GM23338 (cell line): ENCODE results near the gene SLC35E2B. TPM values are rescaled to one million over a fixed set of nuclear protein-coding genes. Genes with fewer than 3 reads are reported as not detected.
A peak's percentile ranks its signal among the peaks of the same experiment; 100 is the strongest.
"Not testable (repeated sequence)": the region's sequence is repeated elsewhere in the genome, so short reads cannot be mapped to it uniquely, and the experiment has no call there.

Source experiments
- ATAC-seq: fragments of 200-7000 bp; cut with Tn5 transposase; 3 replicates; pipeline ENCODE4 v1.9.1; 2020
- DNase-seq: peaks from one replicate; pipeline ENCODE4 v3.0.0-alpha.2; 2015; ENCODE audit warnings: low spot score
- H2AFZ ChIP-seq: fragments of 200-600 bp; sonication (generic); 2 replicates; pipeline ENCODE4 v1.8.0; 2016; ENCODE audit warnings: antibody characterized with exemption, mild to moderate bottlenecking, moderate library complexity
- H3F3A ChIP-seq: fragments of 200-600 bp; sonication (generic); replicated peaks from 2 replicates; pipeline ENCODE4 v1.8.0; 2017; ENCODE audit warnings: antibody characterized with exemption, mixed run types, low read depth
- H3K27ac ChIP-seq: fragments of 200-600 bp; sonication (generic); 2 replicates; pipeline ENCODE4 v1.6.1; 2016; ENCODE audit warnings: low read depth
- H3K27me3 ChIP-seq: fragments of 200-600 bp; sonication (generic); 2 replicates; pipeline ENCODE4 v1.8.0; 2016; ENCODE audit warnings: mild to moderate bottlenecking, mixed run types, moderate library complexity; ENCODE audit not compliant: insufficient read depth
- H3K36me3 ChIP-seq: fragments of 200-600 bp; sonication (generic); 2 replicates; pipeline ENCODE4 v1.8.0; 2016; ENCODE audit warnings: mild to moderate bottlenecking; ENCODE audit not compliant: insufficient read depth
- H3K4me1 ChIP-seq: fragments of 200-600 bp; sonication (generic); 2 replicates; pipeline ENCODE4 v1.8.0; 2016; ENCODE audit warnings: mild to moderate bottlenecking, moderate library complexity; ENCODE audit not compliant: insufficient read depth
- H3K4me2 ChIP-seq: fragments of 200-600 bp; sonication (generic); 2 replicates; pipeline ENCODE4 v1.7.1; 2017; ENCODE audit warnings: mixed run types
- H3K4me3 ChIP-seq: fragments of 200-600 bp; sonication (generic); 2 replicates; pipeline ENCODE4 v1.6.1; 2016; ENCODE audit warnings: mixed run types
- H3K79me2 ChIP-seq: fragments of 200-600 bp; sonication (generic); replicated peaks from 2 replicates; pipeline ENCODE4 v1.8.0; 2017; ENCODE audit warnings: mild to moderate bottlenecking; ENCODE audit not compliant: insufficient read depth
- H3K9me2 ChIP-seq: fragments of 200-600 bp; sonication (generic); 2 replicates; pipeline ENCODE4 v1.8.0; 2017; ENCODE audit not compliant: insufficient read depth
- H4K20me1 ChIP-seq: fragments of 200-600 bp; sonication (generic); replicated peaks from 2 replicates; pipeline ENCODE4 v1.8.0; 2017; ENCODE audit warnings: mild to moderate bottlenecking; ENCODE audit not compliant: insufficient read depth
- H3K27ac Mint-ChIP-seq: 2 replicates; pipeline ENCODE4 v1.8.0; 2020; ENCODE audit warnings: inconsistent platforms, mild to moderate bottlenecking, moderate library complexity, mixed read lengths
- H3K27me3 Mint-ChIP-seq: 3 replicates; pipeline ENCODE4 v1.8.0; 2022; ENCODE audit warnings: low read depth, mild to moderate bottlenecking, moderate library complexity, mixed read lengths, inconsistent platforms; ENCODE audit not compliant: insufficient read depth, poor library complexity
- H3K36me3 Mint-ChIP-seq: 3 replicates; pipeline ENCODE4 v1.8.0; 2021; ENCODE audit warnings: low read depth, mild to moderate bottlenecking, inconsistent platforms, moderate library complexity, mixed read lengths
- H3K4me1 Mint-ChIP-seq: 3 replicates; pipeline ENCODE4 v1.8.0; 2020; ENCODE audit warnings: mild to moderate bottlenecking, inconsistent platforms, mixed read lengths
- H3K4me3 Mint-ChIP-seq: 3 replicates; pipeline ENCODE4 v1.8.0; 2021; ENCODE audit warnings: moderate library complexity, mild to moderate bottlenecking, inconsistent platforms, mixed read lengths
- H3K9me3 Mint-ChIP-seq: 3 replicates; pipeline ENCODE4 v1.8.0; 2020; ENCODE audit warnings: moderate library complexity, mild to moderate bottlenecking, inconsistent platforms, mixed read lengths
- CREB1 ChIP-seq: fragments of 250-450 bp; sonication (Bioruptor Pico); IDR thresholded peaks from 2 replicates; pipeline ENCODE4 v1.5.0; 2020; ENCODE audit warnings: low read depth, mild to moderate bottlenecking, moderate library complexity
- POLR2AphosphoS5 ChIP-seq: IDR thresholded peaks from 2 replicates; pipeline ENCODE4 v1.6.1; 2016; ENCODE audit warnings: antibody characterized with exemption, low read depth
- long read RNA-seq: library from polyadenylated mRNA; unstranded; transcript quantifications from one replicate; pipeline ENCODE4 v2.0.0, GENCODE V29; 2020; ENCODE audit not compliant: unreplicated experiment
- polyA plus RNA-seq: library from polyadenylated mRNA; unstranded; fragments of >200 nt; fragmentation: Nextera tagmentation; extraction: Ambion mirVana; gene quantifications from 2 replicates; pipeline ENCODE4 v1.2.1, GENCODE V29; 2016
- total RNA-seq: library from RNA; depleted of rRNA; stranded (reverse); fragments of >200 nt; shearing (Covaris generic); gene quantifications from 2 replicates; pipeline ENCODE4 v1.2.3, GENCODE V29; 2014; rRNA removed

The SLC35E2B gene
- total RNA-seq: 53.4 and 63.0 TPM in 2 replicates
- 16.8 and 17.6 TPM in 2 replicates for polyA plus RNA-seq
- long read RNA-seq, full-length matches to known transcripts: 4 of 7 reads
- long read RNA-seq, partial matches to known transcripts: 0 of 7 reads
- long read RNA-seq, other reads (novel, unspliced or antisense): 3 of 7 reads

DNA sequence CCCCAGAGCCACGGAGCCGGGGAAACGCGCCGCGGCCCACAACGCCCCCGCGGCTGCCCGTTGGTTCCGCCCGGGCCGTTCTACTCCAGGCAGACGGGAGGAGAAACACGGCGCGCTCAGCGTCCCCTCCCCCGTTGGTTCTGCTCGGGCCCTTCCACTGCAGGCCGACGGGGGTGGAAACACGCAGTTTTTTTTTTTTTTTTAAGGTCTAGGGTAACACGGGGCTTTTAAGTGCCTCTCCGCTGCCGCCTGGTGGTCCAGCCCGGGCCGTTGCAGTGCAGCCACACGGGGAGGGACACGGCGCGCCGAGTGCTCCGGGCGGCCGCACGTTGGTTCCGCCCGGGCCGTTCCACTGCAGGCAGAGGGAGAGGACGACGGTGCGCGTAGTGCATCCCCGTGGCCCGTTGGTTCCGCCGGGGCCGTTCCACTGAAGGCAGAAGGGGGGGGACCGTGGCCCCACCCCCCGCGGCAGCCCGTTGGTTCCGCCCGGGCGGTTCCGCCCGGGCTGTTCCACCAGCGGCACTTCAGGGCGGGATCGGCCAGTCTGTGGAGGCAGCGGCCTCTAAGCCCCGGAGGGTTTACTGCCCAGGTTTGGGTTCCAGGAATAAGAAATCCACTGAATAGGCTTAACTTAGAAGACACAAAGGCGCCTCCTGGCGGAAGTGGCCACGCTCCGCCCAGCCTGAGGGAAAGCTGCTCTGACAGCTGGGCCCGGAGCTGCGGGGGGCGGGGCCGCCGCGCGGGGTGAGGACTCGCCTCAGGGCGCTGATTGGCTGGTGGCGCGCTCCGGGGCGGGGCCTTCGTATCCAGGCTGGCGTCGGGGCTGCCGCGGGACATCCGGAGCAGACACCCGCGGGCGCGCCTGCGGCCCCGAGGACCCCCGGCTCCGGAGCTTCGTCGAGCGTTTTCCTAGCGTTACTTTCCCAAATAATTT lies at the start of gene SLC35E2B:
Gene SLC35E2B (minus strand): TSS at position 82 of the 934 bp plus-strand sequence. CDS start 16,096 bp downstream, outside the sequence.
- ATAC-seq: peak; percentile 77
- not testable (repeated sequence) for H2AFZ ChIP-seq, H3K27ac ChIP-seq, H3K4me1 ChIP-seq, H3K27me3 ChIP-seq, H3K27me3 Mint-ChIP-seq, H3K27ac Mint-ChIP-seq, H3K4me1 Mint-ChIP-seq, H3K36me3 ChIP-seq, H3F3A ChIP-seq, H3K9me3 Mint-ChIP-seq, H4K20me1 ChIP-seq, H3K9me2 ChIP-seq
- TF ChIP-seq POLR2AphosphoS5 (peak; percentile 52; the same call in 1 of the 2 replicates), CREB1 (CRISPR knock-in tag) (peak; percentile 73)
- DNase-seq: peak; percentile 93
- H3K79me2 ChIP-seq: peaks cover 17% of the 10 kb centered on the region
- H3K4me3 Mint-ChIP-seq: peak within 1 kb of the TSS; percentile 64; the same call in 2 of the 3 replicates
- H3K36me3 Mint-ChIP-seq: peaks cover 13% of the 10 kb centered on the region
- H3K4me3 ChIP-seq: peak within 1 kb of the TSS; percentile 71
- H3K4me2 ChIP-seq: peak within 1 kb of the TSS; percentile 74; the same call in 1 of the 2 replicates

DNA sequence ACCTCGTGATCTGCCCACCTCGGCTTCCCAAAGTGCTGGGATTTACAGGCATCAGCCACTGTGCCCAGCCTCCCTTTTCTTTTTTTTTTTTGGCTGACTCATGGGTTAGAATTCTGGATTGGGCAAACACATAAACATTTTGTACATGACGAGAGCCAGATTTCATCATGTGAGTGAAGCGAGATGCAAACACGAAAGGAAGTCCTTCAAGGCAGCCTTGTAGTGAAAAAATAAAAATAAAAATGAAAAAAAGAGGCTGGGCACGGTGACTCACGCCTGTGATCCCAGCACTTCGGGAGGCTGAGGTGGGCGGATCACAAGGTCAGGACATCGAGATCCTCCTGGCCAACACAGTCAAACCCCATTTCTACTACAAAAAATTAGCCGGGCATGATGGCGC lies 48.4 kb upstream of the SLC35E2B start:
- not testable (repeated sequence) for H3K27me3 ChIP-seq, H3F3A ChIP-seq, H3K27me3 Mint-ChIP-seq, H3K27ac Mint-ChIP-seq, H3K4me1 Mint-ChIP-seq, H4K20me1 ChIP-seq, ATAC-seq, H3K79me2 ChIP-seq, H3K9me2 ChIP-seq, H2AFZ ChIP-seq, H3K4me1 ChIP-seq, H3K4me2 ChIP-seq, DNase-seq, H3K27ac ChIP-seq, H3K36me3 ChIP-seq, H3K9me3 Mint-ChIP-seq, H3K4me3 ChIP-seq, H3K4me3 Mint-ChIP-seq
- peaks cover 13% of the 10 kb centered on the region; the same call in 2 of the 3 replicates for H3K36me3 Mint-ChIP-seq

DNA sequence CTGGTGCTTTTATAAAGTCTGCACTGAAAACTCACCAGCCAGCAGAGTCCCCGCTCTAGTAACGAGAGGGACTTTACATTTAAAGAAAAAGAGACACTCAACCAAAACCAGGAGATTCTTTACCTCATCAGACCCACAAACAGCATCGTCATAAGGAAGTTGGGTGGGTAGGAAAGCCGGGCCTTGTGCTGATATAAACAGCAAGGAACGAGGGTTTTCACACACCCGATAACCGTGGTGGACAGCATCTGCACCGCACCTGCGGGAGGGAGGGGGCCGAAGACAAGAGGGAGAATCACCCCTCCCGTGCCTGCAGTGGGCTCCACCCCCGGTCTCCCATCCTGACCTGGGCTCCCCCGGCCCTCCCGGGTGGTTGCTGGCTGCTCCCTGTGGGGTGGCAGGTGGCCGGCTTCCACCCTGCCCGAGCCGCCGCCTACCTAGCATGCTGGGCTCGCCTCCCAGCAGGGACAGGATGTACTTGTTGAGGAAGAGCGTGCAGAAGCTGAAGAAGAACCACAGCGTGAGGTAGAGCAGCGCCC lies 46.3 kb upstream of the SLC35E2B start:
- peaks cover 21% of the 10 kb centered on the region for H3K36me3 Mint-ChIP-seq

DNA sequence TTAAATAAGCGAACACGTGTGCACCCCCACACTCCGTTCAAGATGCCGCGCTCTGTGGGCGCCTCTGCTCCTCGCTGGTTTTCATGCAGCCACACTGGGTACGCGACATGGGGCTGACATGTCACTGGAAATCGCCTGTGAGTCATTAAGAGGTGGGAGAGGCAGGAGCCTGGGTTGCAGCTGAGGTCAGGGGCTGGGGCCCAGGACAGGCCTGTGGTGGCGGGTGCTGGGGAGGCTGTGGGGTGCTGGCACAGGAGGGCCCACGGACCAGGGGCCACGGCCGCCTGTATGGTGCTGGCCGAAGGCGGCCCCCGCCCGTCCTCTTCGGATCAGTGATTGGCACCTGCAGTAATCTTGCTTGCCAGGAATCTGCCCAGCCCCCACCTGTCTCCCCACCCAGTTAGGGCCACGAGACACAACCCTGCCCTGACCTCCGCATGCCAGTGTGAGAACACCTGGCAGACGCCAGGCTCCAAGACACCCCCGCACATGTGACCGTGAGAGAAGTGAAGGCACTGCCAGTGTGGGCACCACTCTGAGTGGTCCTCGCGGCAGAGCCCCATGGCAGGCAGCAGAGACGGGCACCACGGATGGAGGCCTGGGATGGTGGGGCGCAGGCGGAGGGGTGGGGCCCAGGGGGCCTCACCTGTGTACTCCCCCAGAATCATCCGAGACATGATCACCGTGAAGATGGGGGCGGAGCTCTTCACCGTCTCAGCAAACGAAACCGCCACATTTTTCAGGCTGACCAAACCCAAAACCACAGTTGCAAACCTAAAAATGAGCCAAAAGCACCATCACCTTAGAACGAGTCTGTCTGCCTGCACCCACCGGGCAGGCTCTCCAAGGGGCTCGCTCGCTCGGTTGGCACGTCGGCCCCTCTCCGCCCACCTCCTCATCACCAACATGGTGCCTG lies 45.3 kb upstream of the SLC35E2B start:
- H3K4me3 Mint-ChIP-seq, H3K4me3 ChIP-seq, H4K20me1 ChIP-seq, H3K4me1 Mint-ChIP-seq, H3K9me2 ChIP-seq, H3K27ac ChIP-seq, H3K27me3 ChIP-seq, ATAC-seq, H3K4me1 ChIP-seq, H3K27me3 Mint-ChIP-seq, DNase-seq, H3K4me2 ChIP-seq, H3K79me2 ChIP-seq, H3K36me3 ChIP-seq, H3F3A ChIP-seq, H3K27ac Mint-ChIP-seq, H2AFZ ChIP-seq, H3K9me3 Mint-ChIP-seq: not testable (repeated sequence)
- H3K36me3 Mint-ChIP-seq: peaks cover 19% of the 10 kb centered on the region

More for the DNA sequence above, 46.3 kb upstream of the SLC35E2B start:
- not testable (repeated sequence) for H3K27ac ChIP-seq, H3K79me2 ChIP-seq, H3F3A ChIP-seq, H3K27me3 ChIP-seq, H3K27me3 Mint-ChIP-seq, H3K36me3 ChIP-seq, ATAC-seq, H4K20me1 ChIP-seq, H3K9me3 Mint-ChIP-seq, H3K4me3 Mint-ChIP-seq, H3K4me1 ChIP-seq, H3K9me2 ChIP-seq, H3K4me3 ChIP-seq, H3K27ac Mint-ChIP-seq, H3K4me1 Mint-ChIP-seq, H3K4me2 ChIP-seq, H2AFZ ChIP-seq, DNase-seq
